Epithelial cell of esophagus (primary cell): ENCODE measurements around the gene SFI1.
"Not testable (repeated sequence)": the region's sequence is repeated elsewhere in the genome, so short reads cannot be mapped to it uniquely, and the experiment has no call there.

Experiments
- DNase-seq: peaks from one replicate; pipeline ENCODE4 v3.0.0; 2010; ENCODE audit warnings: low read depth
- H3K4me3 ChIP-seq: 2 replicates; pipeline ENCODE4 v1.5.1; 2011; ENCODE audit warnings: mild to moderate bottlenecking, low read length, control low read depth
- CTCF ChIP-seq: IDR thresholded peaks from 2 replicates; pipeline ENCODE4 v1.5.1; 2011; ENCODE audit warnings: low read depth, mild to moderate bottlenecking, low read length, control low read depth, inconsistent platforms; ENCODE audit not compliant: insufficient read depth; ENCODE audit errors: missing control alignments

The SFI1 gene

GRCh38 chr22:31461699-31462098 is 34.6 kb upstream of the SFI1 start:
- TF ChIP-seq CTCF: no peak
- DNase-seq: no peak
- no peak overlapping the region for H3K4me3 ChIP-seq

GRCh38 chr22:31465307-31465706 is 31.0 kb upstream of the SFI1 start:
- DNase-seq: no peak
- TF ChIP-seq CTCF: no peak
- H3K4me3 ChIP-seq: no peak overlapping the region

- H3K4me3 ChIP-seq: no peak overlapping the region
- no peak for DNase-seq
- no peak for TF ChIP-seq CTCF
Measured at GRCh38 chr22:31474743-31475142, 21.6 kb upstream of the SFI1 start.

GRCh38 chr22:31475800-31476199 is 20.5 kb upstream of the SFI1 start:
- H3K4me3 ChIP-seq: no peak overlapping the region
- TF ChIP-seq CTCF: no peak

GRCh38 chr22:31477329-31477728 is 19.0 kb upstream of the SFI1 start:
- no peak overlapping the region for H3K4me3 ChIP-seq
- TF ChIP-seq CTCF: no peak

More at GRCh38 chr22:31475800-31476199, 20.5 kb upstream of the SFI1 start:
- DNase-seq: no peak

GRCh38 chr22:31481129-31481528 is 15.2 kb upstream of the SFI1 start:
- no peak for DNase-seq
- TF ChIP-seq CTCF: no peak
- no peak overlapping the region for H3K4me3 ChIP-seq

More at GRCh38 chr22:31477329-31477728, 19.0 kb upstream of the SFI1 start:
- no peak for DNase-seq

- H3K4me3 ChIP-seq, DNase-seq: not testable (repeated sequence)
Measured at GRCh38 chr22:31482470-31482869, 13.9 kb upstream of the SFI1 start.

GRCh38 chr22:31486369-31486768 is 10.0 kb upstream of the SFI1 start:
- H3K4me3 ChIP-seq, DNase-seq: not testable (repeated sequence)
